CD4-positive, alpha-beta T cell treated with Interleukin-6 for 4 hours (primary cell): ENCODE data around the gene CSH1.
"Not testable (repeated sequence)": the region's sequence is repeated elsewhere in the genome, so short reads cannot be mapped to it uniquely, and the experiment has no call there.

ENCODE experiments used
- DNase-seq: peaks from one replicate; pipeline ENCODE4 v3.0.0-alpha.2; 2020; ENCODE audit warnings: mixed read lengths

CSH1 gene

DNA sequence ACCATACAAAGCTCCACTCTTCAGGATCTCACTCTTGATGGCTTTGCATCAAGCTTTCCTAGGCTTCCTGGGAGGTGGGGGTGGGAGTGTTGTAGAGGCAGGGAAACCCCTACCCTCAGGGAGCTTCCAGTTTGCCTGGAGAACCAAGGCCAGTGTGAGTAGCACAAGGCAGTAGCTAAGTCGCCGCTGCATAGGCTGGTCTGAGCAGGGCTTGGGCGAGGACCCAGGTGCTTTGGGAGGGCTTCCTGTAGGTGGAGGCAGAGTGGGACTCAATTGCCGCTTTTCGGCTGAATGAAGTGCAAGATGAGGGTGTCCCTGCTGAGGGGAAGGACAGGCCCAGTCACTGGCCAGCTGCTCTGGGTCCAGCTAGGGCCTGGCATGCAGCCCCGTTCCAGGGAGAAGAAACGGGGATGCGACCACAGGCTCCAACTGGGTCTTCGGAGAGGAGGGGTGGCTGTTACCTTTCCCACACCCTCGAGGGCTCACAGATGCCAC lies 31.8 kb upstream of the CSH1 start:
- DNase-seq: no peak

GRCh38 chr17:63927464-63928171 lies 31.2 kb upstream of the CSH1 start:
- no peak for DNase-seq

GRCh38 chr17:63926164-63926563 lies 29.8 kb upstream of the CSH1 start:
- DNase-seq: no peak

DNA sequence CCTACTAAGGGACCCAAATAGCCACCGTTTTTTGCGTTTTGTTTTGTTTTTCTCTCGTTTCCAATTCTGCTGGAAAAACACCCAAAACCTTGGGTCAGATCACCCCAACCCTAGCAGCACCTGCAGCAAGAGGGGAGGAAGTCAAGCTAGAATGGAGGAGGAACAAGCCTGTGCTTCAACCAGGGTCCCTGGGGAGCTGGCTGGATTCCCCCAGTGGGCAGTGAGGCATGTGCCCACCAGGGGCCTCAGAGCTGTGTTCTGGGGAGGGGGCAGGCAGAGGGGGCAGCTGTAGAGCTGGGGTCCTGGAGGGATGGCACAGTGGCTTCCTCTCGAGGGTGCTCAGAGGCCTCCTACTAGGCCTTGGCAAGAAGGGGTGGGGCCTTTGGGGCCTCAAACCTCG lies 29.2 kb upstream of the CSH1 start:
- DNase-seq: no peak

DNA sequence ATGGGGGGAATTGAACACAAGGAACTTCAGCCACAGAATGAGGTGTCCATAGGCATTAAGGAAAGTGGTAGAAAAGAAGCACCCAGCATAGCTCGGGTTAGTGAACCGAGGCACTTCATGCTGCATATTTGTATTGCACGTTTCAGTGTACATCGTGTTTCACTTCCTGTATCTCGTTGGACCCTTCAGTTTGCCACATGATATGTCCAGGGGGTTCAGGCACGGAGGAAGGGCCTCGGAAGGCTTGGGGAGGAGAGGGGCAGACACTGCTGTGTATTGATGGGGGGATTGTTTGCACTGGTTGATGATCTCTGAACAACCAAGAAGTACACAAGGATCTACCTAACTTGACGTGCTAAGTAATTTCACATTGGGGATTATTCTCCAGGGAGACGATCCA lies 26.0 kb upstream of the CSH1 start:
- DNase-seq: not testable (repeated sequence)

DNA sequence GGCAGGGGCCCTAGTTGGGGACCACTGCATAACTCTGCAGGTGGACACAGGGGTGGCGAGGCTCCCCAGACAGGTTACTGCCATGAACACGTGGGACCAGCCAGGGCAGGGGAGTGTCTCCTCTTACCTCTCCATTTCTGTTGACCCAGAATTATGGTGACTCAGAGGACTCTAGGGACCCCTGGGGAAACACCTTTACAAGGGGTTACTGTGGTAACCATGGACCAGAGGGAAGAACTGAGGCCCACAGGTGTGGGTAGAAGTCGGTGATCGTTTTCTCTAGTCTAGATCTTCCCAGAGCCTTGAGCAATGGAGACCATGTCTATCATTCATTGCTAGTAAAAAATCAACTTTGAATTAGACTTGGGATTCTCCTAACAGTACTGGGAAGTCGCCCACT lies 24.4 kb upstream of the CSH1 start:
- not testable (repeated sequence) for DNase-seq

DNA sequence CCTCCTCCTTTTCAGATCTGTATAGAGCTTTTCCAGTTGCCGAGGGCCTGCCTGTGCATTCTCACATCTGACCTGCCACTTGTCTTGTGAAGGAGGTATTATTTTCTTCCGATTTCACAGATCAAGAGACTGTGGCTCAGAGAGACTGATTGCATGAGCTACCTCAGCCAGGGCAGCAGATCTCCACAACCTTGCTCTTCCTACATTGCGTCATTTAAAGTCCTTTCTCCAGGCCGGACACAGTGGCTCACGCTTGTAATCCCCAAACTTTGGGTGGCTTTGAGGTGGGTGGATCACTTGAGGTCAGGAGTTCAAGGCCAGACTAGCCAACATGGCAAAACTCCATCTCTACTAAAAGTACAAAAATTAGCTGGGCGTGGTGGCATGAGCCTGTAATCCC lies 23.7 kb upstream of the CSH1 start:
- DNase-seq: not testable (repeated sequence)

DNA sequence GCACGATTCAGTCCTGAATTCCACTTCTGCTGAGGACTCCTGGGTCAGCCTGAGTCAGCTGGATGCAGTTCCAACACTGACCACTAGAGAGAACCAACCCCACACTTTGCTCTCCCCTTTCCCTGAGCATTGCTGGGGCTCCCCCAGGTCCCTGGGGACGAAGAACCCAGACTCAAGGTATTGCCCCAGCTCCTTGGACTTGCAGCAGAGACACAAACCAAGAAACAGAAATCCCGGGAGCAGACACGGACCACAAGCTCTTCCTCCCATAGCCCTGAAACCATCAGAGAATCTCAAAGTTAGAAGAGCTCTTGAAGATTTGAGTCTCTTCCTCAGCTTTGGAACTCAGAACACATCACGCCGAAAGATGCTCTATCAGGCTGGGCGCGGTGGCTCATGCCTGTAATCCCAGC lies 22.9 kb upstream of the CSH1 start:
- peak; percentile 80 for DNase-seq

- DNase-seq: not testable (repeated sequence)
Observed at GRCh38 chr17:63918789-63919305, 22.5 kb upstream of the CSH1 start, which contains the start of gene GH1. Gene GH1, minus strand, starts transcription at chr17:63918839. Its CDS starts 63 bp downstream, at chr17:63918776.

DNA sequence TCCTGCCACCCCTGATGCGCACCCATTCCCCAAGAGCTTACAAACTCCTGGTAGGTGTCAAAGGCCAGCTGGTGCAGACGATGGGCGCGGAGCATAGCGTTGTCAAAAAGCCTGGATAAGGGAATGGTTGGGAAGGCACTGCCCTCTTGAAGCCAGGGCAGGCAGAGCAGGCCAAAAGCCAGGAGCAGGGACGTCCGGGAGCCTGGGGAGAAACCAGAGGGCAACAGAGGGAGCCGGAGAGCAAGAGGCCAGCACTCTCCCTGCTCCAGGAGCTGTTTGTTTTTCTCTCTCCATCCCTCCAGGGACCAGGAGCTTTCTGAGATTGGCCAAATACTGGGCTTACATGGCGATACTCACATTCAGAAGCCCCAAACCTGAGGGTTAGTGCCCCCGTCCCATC lies 21.9 kb upstream of the CSH1 start:
- DNase-seq: no peak

- no peak for DNase-seq
Observed at GRCh38 chr17:63917646-63918045, 21.3 kb upstream of the CSH1 start.

DNA sequence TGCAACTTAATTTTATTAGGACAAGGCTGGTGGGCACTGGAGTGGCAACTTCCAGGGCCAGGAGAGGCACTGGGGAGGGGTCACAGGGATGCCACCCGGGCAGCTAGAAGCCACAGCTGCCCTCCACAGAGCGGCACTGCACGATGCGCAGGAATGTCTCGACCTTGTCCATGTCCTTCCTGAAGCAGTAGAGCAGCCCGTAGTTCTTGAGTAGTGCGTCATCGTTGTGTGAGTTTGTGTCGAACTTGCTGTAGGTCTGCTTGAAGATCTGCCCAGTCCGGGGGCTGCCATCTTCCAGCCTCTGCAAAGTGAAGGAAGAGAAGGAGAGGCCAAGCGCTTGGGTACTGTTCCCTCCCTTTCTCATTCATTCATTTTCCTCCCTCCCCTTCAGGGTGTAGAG lies 20.8 kb upstream of the CSH1 start:
- not testable (repeated sequence) for DNase-seq

DNA sequence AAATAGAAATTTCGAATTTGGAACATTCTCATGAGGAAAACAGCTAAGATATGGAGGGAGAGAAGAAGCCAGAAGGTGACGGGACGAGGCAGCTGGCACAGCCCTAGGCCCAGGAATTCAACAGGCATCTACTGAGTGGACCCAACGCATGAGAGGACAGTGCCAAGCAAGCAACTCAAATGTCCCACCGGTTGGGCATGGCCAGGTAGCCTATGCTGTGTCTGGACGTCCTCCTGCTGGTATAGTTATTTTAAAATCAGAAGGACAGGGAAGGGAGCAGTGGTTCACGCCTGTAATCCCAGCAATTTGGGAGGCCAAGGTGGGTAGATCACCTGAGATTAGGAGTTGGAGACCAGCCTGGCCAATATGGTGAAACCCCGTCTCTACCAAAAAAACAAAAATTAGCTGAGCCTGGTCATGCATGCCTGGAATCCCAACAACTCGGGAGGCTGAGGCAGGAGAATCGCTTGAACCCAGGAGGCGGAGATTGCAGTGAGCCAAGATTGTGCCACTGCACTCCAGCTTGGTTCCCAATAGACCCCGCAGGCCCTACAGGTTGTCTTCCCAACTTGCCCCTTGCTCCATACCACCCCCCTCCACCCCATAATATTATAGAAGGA lies 20.3 kb upstream of the CSH1 start:
- DNase-seq: no peak

DNA sequence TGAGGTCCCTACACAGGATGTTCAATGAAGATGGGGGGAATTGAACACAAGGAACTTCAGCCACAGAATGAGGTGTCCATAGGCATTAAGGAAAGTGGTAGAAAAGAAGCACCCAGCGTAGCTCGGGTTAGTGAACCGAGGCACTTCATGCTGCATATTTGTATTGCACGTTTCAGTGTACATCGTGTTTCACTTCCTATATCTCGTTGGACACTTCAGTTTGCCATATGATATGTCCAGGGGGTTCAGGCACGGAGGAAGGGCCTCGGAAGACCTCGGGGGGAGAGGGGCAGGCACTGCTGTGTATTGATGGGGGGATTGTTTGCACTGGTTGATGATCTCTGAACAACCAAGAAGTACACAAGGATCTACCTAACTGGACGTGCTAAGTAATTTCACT lies 19.4 kb upstream of the CSH1 start:
- DNase-seq: not testable (repeated sequence)

GRCh38 chr17:63914471-63914870 lies 18.1 kb upstream of the CSH1 start:
- DNase-seq: no peak

GRCh38 chr17:63911657-63912100 lies 15.3 kb upstream of the CSH1 start:
- DNase-seq: peak; percentile 66

DNA sequence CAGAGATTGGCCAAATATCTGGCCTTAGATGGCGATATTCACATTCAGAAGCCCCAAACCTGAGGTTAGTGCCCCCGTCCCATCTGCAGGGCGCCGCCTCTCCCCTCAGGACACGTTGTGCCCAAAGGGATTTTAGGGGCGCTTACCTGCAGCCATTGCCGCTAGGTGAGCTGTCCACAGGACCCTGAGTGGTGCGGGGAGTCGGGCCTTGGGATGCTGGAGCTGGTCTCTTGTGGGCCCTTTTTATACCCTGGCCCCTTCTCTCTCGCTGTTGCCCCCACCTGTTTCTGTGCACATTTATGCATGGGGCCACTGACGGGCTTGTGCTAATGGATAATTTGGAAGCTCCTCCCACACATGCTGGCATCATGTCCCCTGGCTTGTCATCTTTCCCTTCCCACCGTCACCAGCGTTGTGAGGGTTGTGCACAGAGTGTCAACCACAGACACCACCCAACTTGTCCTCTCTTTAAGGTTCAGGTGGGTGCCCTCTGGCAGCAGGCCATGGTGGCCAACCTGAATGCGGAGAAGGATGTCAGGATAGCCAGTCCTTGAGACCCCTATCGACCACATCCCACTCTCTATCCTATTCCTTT lies 14.8 kb upstream of the CSH1 start, which contains the start of gene CSHL1:
TSS of gene CSHL1 (minus strand) at position 218 of the 595 bp plus-strand sequence. CDS start at position 156, 62 bp downstream.
- no peak for DNase-seq

DNA sequence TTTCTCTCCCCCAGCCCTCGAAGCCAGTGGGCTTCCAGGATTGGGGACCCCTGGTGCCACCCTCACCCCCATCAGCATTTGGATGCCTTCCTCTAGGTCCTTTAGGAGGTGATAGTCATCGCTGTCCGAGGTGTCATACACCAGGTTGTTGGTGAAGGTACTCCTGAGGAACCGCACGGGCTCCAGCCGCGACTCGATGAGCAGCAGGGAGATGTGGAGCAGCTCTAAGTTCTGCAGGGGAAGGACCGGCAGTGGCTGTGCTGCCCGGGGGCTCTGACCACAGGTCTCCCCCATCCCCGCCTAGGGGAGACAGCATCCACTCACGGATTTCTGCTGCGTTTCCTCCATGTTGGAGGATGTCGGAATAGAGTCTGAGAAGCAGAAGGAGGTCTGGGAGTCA lies 13.7 kb upstream of the CSH1 start:
- no peak for DNase-seq

DNA sequence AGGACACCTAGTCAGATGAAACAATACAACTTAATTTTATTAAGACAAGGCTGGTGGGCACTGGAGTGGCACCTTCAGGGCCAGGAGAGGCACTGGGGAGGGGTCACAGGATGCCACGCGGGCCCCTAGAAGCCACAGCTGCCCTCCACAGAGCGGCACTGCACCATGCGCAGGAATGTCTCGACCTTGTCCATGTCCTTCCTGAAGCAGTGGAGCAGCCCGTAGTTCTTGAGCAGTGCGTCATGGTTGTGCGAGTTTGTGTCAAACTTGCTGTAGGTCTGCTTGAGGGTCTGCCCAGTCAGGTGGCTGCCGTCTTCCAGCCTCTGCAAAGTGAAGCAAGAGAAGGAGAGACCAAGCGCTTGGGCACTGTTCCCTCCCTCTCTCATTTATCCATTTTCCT lies 13.2 kb upstream of the CSH1 start:
- not testable (repeated sequence) for DNase-seq

- DNase-seq: peak; percentile 9
Observed at GRCh38 chr17:63907161-63907778, 10.9 kb upstream of the CSH1 start.

- DNase-seq: not testable (repeated sequence)
Observed at GRCh38 chr17:63904796-63905195, 8.4 kb upstream of the CSH1 start.

DNA sequence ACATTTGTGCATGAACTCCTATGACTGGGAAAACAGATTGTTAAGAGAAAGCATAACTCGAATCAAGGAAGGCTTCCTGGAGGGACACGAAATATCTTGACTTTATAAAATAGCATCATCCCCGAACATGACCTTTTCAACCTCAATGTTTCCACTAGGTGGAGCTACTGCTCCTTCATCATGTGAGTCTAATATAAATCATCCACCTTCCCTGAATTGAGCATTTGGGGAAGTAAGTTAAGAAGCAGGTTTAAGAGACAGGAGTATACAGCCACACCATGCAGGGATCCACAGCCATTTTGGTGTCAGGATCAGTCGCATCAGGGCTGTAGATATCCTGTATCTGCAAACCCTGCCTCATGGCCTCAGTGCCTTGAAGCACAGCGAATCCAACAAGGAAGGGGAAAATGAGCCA lies 7.4 kb upstream of the CSH1 start:
- not testable (repeated sequence) for DNase-seq

GRCh38 chr17:63901971-63902370 lies 5.6 kb upstream of the CSH1 start:
- DNase-seq: not testable (repeated sequence)
